H9 (cell line): ENCODE results near the gene ASCC2. TPM values are rescaled to one million over a fixed set of nuclear protein-coding genes. Genes with fewer than 3 reads are reported as not detected.

Experiments used
- DNase-seq: peaks from one replicate; pipeline ENCODE4 v3.0.0-alpha.2; 2017
- H2AFZ ChIP-seq: one replicate; pipeline ENCODE4 v1.6.1; 2013; ENCODE audit warnings: mild to moderate bottlenecking, low read length, control low read depth, moderate library complexity
- H2AK5ac ChIP-seq: 2 replicates; pipeline ENCODE4 v1.6.1; 2013; ENCODE audit warnings: low read length, control low read depth, mixed read lengths; ENCODE audit not compliant: insufficient read length
- H2BK120ac ChIP-seq: one replicate; pipeline ENCODE4 v1.6.1; 2013; ENCODE audit warnings: low read depth, mild to moderate bottlenecking, low read length, control low read depth, inconsistent platforms; ENCODE audit not compliant: poor library complexity, severe bottlenecking
- H2BK12ac ChIP-seq: 2 replicates; pipeline ENCODE4 v1.6.1; 2013; ENCODE audit warnings: low read length, control low read depth, mixed read lengths, low read depth; ENCODE audit not compliant: insufficient read length
- H2BK15ac ChIP-seq: 2 replicates; pipeline ENCODE4 v1.6.1; 2013; ENCODE audit warnings: low read depth, low read length, control low read depth
- H2BK20ac ChIP-seq: one replicate; pipeline ENCODE4 v1.6.1; 2013; ENCODE audit warnings: low read depth, mild to moderate bottlenecking, low read length, control low read depth, inconsistent platforms; ENCODE audit not compliant: poor library complexity, severe bottlenecking
- H2BK5ac ChIP-seq: 2 replicates; pipeline ENCODE4 v1.6.1; 2013; ENCODE audit warnings: low read length, control low read depth, mixed read lengths; ENCODE audit not compliant: insufficient read length
- H3K14ac ChIP-seq: 2 replicates; pipeline ENCODE4 v1.6.1; 2013; ENCODE audit warnings: low read length, control low read depth; ENCODE audit not compliant: insufficient read depth
- H3K18ac ChIP-seq: 2 replicates; pipeline ENCODE4 v1.6.1; 2013; ENCODE audit warnings: low read depth, mild to moderate bottlenecking, mixed read lengths, low read length, control low read depth; ENCODE audit not compliant: insufficient read length
- H3K23ac ChIP-seq: 2 replicates; pipeline ENCODE4 v1.6.1; 2013; ENCODE audit warnings: low read length, control low read depth, mixed read lengths, low read depth; ENCODE audit not compliant: insufficient read length
- H3K23me2 ChIP-seq: 2 replicates; pipeline ENCODE4 v1.6.1; 2013; ENCODE audit warnings: low read depth, mild to moderate bottlenecking, mixed read lengths, low read length, control low read depth; ENCODE audit not compliant: insufficient read length, poor library complexity, severe bottlenecking
- H3K27ac ChIP-seq: 2 replicates; pipeline ENCODE4 v1.5.1; 2013; ENCODE audit warnings: low read length, control low read depth, mixed read lengths, low read depth; ENCODE audit not compliant: insufficient read length
- H3K27me3 ChIP-seq: 2 replicates; pipeline ENCODE4 v1.6.1; 2013; ENCODE audit warnings: low read length, control low read depth, inconsistent platforms; ENCODE audit not compliant: insufficient read depth
- H3K4ac ChIP-seq: 2 replicates; pipeline ENCODE4 v1.6.1; 2013; ENCODE audit warnings: low read depth, mild to moderate bottlenecking, control low read depth, inconsistent platforms, low read length, moderate library complexity
- H3K4me1 ChIP-seq: 2 replicates; pipeline ENCODE4 v1.6.1; 2013; ENCODE audit warnings: low read length, control low read depth, inconsistent platforms; ENCODE audit not compliant: insufficient read depth
- H3K4me2 ChIP-seq: 2 replicates; pipeline ENCODE4 v1.6.1; 2013; ENCODE audit warnings: low read length, control low read depth, mixed read lengths; ENCODE audit not compliant: insufficient read length, insufficient read depth
- H3K56ac ChIP-seq: 2 replicates; pipeline ENCODE4 v1.6.1; 2013; ENCODE audit warnings: low read depth, mild to moderate bottlenecking, mixed read lengths, low read length, control low read depth; ENCODE audit not compliant: insufficient read length
- H3K79me1 ChIP-seq: 2 replicates; pipeline ENCODE4 v1.6.1; 2013; ENCODE audit warnings: low read depth, mild to moderate bottlenecking, moderate library complexity, low read length, control low read depth, inconsistent platforms; ENCODE audit not compliant: insufficient read depth, poor library complexity, severe bottlenecking
- H3K79me2 ChIP-seq: 2 replicates; pipeline ENCODE4 v1.6.1; 2013; ENCODE audit warnings: low read length, control low read depth, inconsistent platforms; ENCODE audit not compliant: insufficient read depth
- H3K9ac ChIP-seq: 2 replicates; pipeline ENCODE4 v1.6.1; 2013; ENCODE audit warnings: low read length, control low read depth, mixed read lengths; ENCODE audit not compliant: insufficient read length; ENCODE audit errors: extremely low read depth
- H3K9me3 ChIP-seq: one replicate; pipeline ENCODE4 v1.6.1; 2013; ENCODE audit warnings: low read depth, low read length, inconsistent platforms; ENCODE audit not compliant: control insufficient read depth
- H3T11ph ChIP-seq: one replicate; pipeline ENCODE4 v1.6.1; 2013; ENCODE audit warnings: mild to moderate bottlenecking, low read length, control low read depth, inconsistent platforms
- H4K20me1 ChIP-seq: one replicate; pipeline ENCODE4 v1.6.1; 2013; ENCODE audit not compliant: control insufficient read depth, insufficient read length, insufficient read depth
- H4K5ac ChIP-seq: 2 replicates; pipeline ENCODE4 v1.6.1; 2013; ENCODE audit warnings: low read depth, mild to moderate bottlenecking, mixed read lengths, low read length, control low read depth; ENCODE audit not compliant: insufficient read length
- H4K8ac ChIP-seq: replicated peaks from 2 replicates; pipeline ENCODE4 v1.6.1; 2013; ENCODE audit warnings: low read length, control low read depth, mixed read lengths, low read depth; ENCODE audit not compliant: insufficient read length
- H4K91ac ChIP-seq: 2 replicates; pipeline ENCODE4 v1.6.1; 2013; ENCODE audit warnings: low read depth, mild to moderate bottlenecking, moderate library complexity, mixed read lengths, low read length, control low read depth; ENCODE audit not compliant: insufficient read length
- H3K27ac Mint-ChIP-seq, 3 experiments: 2 replicates in 2 of 3; 3 replicates in 1 of 3; pipeline ENCODE4 v1.8.0; 2020 to 2021; ENCODE audit warnings: mixed read lengths in 3 of 3, mild to moderate bottlenecking in 1 of 3, moderate library complexity in 1 of 3
- H3K27me3 Mint-ChIP-seq: 2 replicates; pipeline ENCODE4 v1.8.0; 2021; ENCODE audit warnings: low read depth, mild to moderate bottlenecking, moderate library complexity, mixed read lengths
- H3K36me3 Mint-ChIP-seq, 3 experiments: 2 replicates in 2 of 3; 3 replicates in 1 of 3; pipeline ENCODE4 v1.8.0; 2020 to 2021; ENCODE audit warnings: low read depth in 3 of 3, mixed read lengths in 3 of 3; ENCODE audit not compliant: insufficient read depth in 1 of 3
- H3K4me1 Mint-ChIP-seq, 2 experiments: 2 replicates each; pipeline ENCODE4 v1.8.0; 2020; ENCODE audit warnings: mixed read lengths in 2 of 2
- H3K4me3 Mint-ChIP-seq, 2 experiments: 2 replicates in 1 of 2; 3 replicates in 1 of 2; pipeline ENCODE4 v1.8.0; 2020 to 2021; ENCODE audit warnings: mild to moderate bottlenecking in 2 of 2, mixed read lengths in 2 of 2, moderate library complexity in 1 of 2
- H3K9me3 Mint-ChIP-seq, 2 experiments: 2 replicates in 1 of 2; 3 replicates in 1 of 2; pipeline ENCODE4 v1.8.0; 2020; ENCODE audit warnings: mild to moderate bottlenecking in 2 of 2, mixed read lengths in 2 of 2, moderate library complexity in 1 of 2
- WGBS: extraction: QIAGEN DNeasy Blood & Tissue Kit; methylation state at CpG from one replicate; pipeline ENCODE4 v1.1.7; 2013; ENCODE audit warnings: missing lambda C conversion rate, low lambda C conversion rate, mixed read lengths; ENCODE audit not compliant: insufficient read length; ENCODE audit errors: extremely low coverage; 5-methylcytosine and 5-hydroxymethylcytosine counted together
- total RNA-seq: library from RNA; stranded (reverse); gene quantifications from 2 replicates; pipeline ENCODE4 v1.2.1, GENCODE V29; 2021
- TF ChIP-seq, protein P1 (sequence below): fragments of 200-600 bp; sonication (generic); conservative IDR thresholded peaks from 3 replicates; pipeline ENCODE4 v1.8.0; 2021; ENCODE audit warnings: antibody characterized with exemption, mild to moderate bottlenecking

ASCC2 gene
- total RNA-seq, 1 experiment from 2014 or later: 48.2 TPM

DNA sequence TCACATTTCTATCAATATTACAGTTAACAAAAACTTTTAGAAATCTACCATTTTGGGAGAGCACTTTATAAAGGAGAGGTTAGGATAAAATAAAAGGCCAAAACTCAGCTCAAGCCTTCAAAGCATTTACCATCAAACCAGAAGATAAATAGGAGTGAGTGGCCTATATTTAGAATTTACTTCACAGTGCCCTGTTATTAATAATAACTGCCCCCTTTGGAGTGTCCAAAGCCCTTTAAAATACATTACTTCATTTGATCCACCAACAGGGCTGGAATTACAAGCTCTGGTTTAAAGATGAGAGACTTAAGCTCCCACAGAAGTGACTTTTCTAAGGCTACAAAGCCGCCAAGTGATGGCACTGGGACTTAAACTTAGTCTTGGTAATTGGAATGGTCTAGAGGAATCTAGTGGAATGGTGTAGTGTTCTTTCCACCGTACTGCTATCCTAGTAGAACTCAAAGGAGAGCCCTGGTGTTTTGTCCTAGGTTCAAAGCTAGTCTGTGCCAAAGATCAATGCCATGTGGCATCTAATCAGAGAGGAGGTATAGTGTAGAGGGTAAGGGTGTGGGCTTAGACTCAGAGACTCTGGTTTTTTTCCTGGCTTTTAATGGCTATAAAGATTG lies 23.7 kb upstream of the ASCC2 start:
- Histone ChIP-seq H3K4ac (no peak overlapping the region), H2BK5ac (no peak overlapping the region), H3K27me3 (no peaks in the 10 kb centered on the region), H4K91ac (no peak overlapping the region), H3K4me1 (no peaks in the 10 kb centered on the region), H3K27ac (no peak overlapping the region), H4K5ac (no peak overlapping the region), H3K79me2 (no peaks in the 10 kb centered on the region; the same call in 1 of the 2 replicates), H2AFZ (no peak overlapping the region), H2BK120ac (no peak overlapping the region), H3K79me1 (no peaks in the 10 kb centered on the region), H4K20me1 (no peaks in the 10 kb centered on the region), H3K18ac (no peak overlapping the region), H3K4me2 (no peak overlapping the region), H3K14ac (no peak overlapping the region), H3K9ac (no peak overlapping the region), H4K8ac (no peak overlapping the region), H3K23me2 (no peaks in the 10 kb centered on the region), H3K9me3 (no peaks in the 10 kb centered on the region), H2BK15ac (no peak overlapping the region), H3K23ac (no peak overlapping the region), H2BK12ac (no peak overlapping the region), H2BK20ac (no peak overlapping the region), H3K56ac (no peak overlapping the region), H2AK5ac (no peak overlapping the region), H3T11ph (no peak overlapping the region)
- Mint-ChIP-seq H3K36me3 (no peaks in the 10 kb centered on the region), H3K4me1 (no peaks in the 10 kb centered on the region), H3K27me3 (no peaks in the 10 kb centered on the region; the same call in 1 of the 2 replicates), H3K4me3 (no peak overlapping the region), H3K27ac (no peak overlapping the region), H3K9me3 (no peaks in the 10 kb centered on the region; a peak in 1 of 5 replicates)
- TF ChIP-seq, protein P1, sequence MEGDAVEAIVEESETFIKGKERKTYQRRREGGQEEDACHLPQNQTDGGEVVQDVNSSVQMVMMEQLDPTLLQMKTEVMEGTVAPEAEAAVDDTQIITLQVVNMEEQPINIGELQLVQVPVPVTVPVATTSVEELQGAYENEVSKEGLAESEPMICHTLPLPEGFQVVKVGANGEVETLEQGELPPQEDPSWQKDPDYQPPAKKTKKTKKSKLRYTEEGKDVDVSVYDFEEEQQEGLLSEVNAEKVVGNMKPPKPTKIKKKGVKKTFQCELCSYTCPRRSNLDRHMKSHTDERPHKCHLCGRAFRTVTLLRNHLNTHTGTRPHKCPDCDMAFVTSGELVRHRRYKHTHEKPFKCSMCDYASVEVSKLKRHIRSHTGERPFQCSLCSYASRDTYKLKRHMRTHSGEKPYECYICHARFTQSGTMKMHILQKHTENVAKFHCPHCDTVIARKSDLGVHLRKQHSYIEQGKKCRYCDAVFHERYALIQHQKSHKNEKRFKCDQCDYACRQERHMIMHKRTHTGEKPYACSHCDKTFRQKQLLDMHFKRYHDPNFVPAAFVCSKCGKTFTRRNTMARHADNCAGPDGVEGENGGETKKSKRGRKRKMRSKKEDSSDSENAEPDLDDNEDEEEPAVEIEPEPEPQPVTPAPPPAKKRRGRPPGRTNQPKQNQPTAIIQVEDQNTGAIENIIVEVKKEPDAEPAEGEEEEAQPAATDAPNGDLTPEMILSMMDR: no peak
- no CpG with 5 or more reads among the region's 2 CpGs for WGBS
- no peak for DNase-seq
